SK-N-SH treated with all-trans-retinoic acid at 6 μM for 48 hours (cell line): ENCODE measurements around the gene PNKD.

ENCODE experiments used
- ATAC-seq: fragments of 200-7000 bp; cut with Tn5 transposase; 3 replicates; pipeline ENCODE4 v1.9.1; 2020; ENCODE audit warnings: mild to moderate bottlenecking, moderate library complexity
- ARNTL ChIP-seq: fragments of 450-650 bp; formaldehyde crosslinking; IDR thresholded peaks from 2 replicates; pipeline ENCODE4 v1.5.0; 2020; ENCODE audit warnings: low read depth, mild to moderate bottlenecking, moderate library complexity, borderline replicate concordance
- CREB5 ChIP-seq: fragments of 250-450 bp; sonication (Bioruptor Pico); IDR thresholded peaks from 2 replicates; pipeline ENCODE4 v1.5.1; 2020; ENCODE audit warnings: low read depth, mild to moderate bottlenecking, moderate library complexity
- CSDC2 ChIP-seq: fragments of 250-450 bp; sonication (Bioruptor Pico); IDR thresholded peaks from 2 replicates; pipeline ENCODE4 v1.5.0; 2020; ENCODE audit warnings: mild to moderate bottlenecking, moderate library complexity
- CSRNP3 ChIP-seq: fragments of 250-450 bp; sonication (Bioruptor Pico); IDR thresholded peaks from 2 replicates; pipeline ENCODE4 v1.5.1; 2021; ENCODE audit warnings: mild to moderate bottlenecking, moderate library complexity
- ESRRG ChIP-seq: fragments of 250-450 bp; sonication (Bioruptor Pico); IDR thresholded peaks from 2 replicates; pipeline ENCODE4 v1.6.1; 2021; ENCODE audit warnings: mild to moderate bottlenecking
- GLIS3 ChIP-seq: fragments of 250-450 bp; sonication (Bioruptor Pico); IDR thresholded peaks from 2 replicates; pipeline ENCODE4 v1.5.0; 2020; ENCODE audit warnings: mild to moderate bottlenecking, moderate library complexity
- ISL1 ChIP-seq: fragments of 250-450 bp; sonication (Bioruptor Pico); IDR thresholded peaks from 2 replicates; pipeline ENCODE4 v2.1.2; 2022; ENCODE audit warnings: mild to moderate bottlenecking, moderate library complexity
- OSR1 ChIP-seq: fragments of 250-450 bp; sonication (Bioruptor Pico); IDR thresholded peaks from 2 replicates; pipeline ENCODE4 v1.8.0; 2022; ENCODE audit warnings: moderate library complexity, mild to moderate bottlenecking, inconsistent platforms
- PATZ1 ChIP-seq: fragments of 250-450 bp; sonication (Bioruptor Pico); IDR thresholded peaks from 2 replicates; pipeline ENCODE4 v1.8.0; 2020; ENCODE audit warnings: mild to moderate bottlenecking, moderate library complexity, borderline replicate concordance
- POU6F1 ChIP-seq: fragments of 250-450 bp; sonication (Bioruptor Pico); IDR thresholded peaks from 2 replicates; pipeline ENCODE4 v1.8.0; 2021; ENCODE audit warnings: low read depth, mild to moderate bottlenecking, moderate library complexity, borderline replicate concordance
- PPARA ChIP-seq: fragments of 250-450 bp; sonication (Bioruptor Pico); IDR thresholded peaks from 2 replicates; pipeline ENCODE4 v1.5.0; 2020; ENCODE audit warnings: mild to moderate bottlenecking, borderline replicate concordance
- RARB ChIP-seq: fragments of 250-450 bp; sonication (Bioruptor Pico); IDR thresholded peaks from 2 replicates; pipeline ENCODE4 v1.8.0; 2021; ENCODE audit warnings: mild to moderate bottlenecking, moderate library complexity
- SNAI2 ChIP-seq: fragments of 250-450 bp; sonication (Bioruptor Pico); IDR thresholded peaks from 2 replicates; pipeline ENCODE4 v1.5.0; 2020; ENCODE audit warnings: mild to moderate bottlenecking, moderate library complexity
- TCF4 ChIP-seq: fragments of 250-450 bp; sonication (Bioruptor Pico); IDR thresholded peaks from 2 replicates; pipeline ENCODE4 v1.8.0; 2021; ENCODE audit warnings: mild to moderate bottlenecking, moderate library complexity, borderline replicate concordance
- TOX ChIP-seq: fragments of 250-450 bp; sonication (Bioruptor Pico); IDR thresholded peaks from 2 replicates; pipeline ENCODE4 v1.8.0; 2021; ENCODE audit warnings: mild to moderate bottlenecking, moderate library complexity, borderline replicate concordance
- TSHZ2 ChIP-seq: fragments of 250-450 bp; sonication (Bioruptor Pico); IDR thresholded peaks from 2 replicates; pipeline ENCODE4 v1.5.0; 2020; ENCODE audit warnings: mild to moderate bottlenecking, moderate library complexity
- ZC3H10 ChIP-seq: fragments of 250-450 bp; sonication (Bioruptor Pico); IDR thresholded peaks from 2 replicates; pipeline ENCODE4 v1.5.1; 2021; ENCODE audit warnings: mild to moderate bottlenecking, moderate library complexity
- ZFP3 ChIP-seq: fragments of 250-450 bp; sonication (Bioruptor Pico); IDR thresholded peaks from 2 replicates; pipeline ENCODE4 v1.5.0; 2020; ENCODE audit warnings: mild to moderate bottlenecking, moderate library complexity
- ZNF565 ChIP-seq: fragments of 450-650 bp; formaldehyde crosslinking; conservative IDR thresholded peaks from 2 replicates; pipeline ENCODE4 v1.5.0; 2020; ENCODE audit warnings: low read depth, mild to moderate bottlenecking, moderate library complexity
- ZNF70 ChIP-seq: fragments of 450-650 bp; formaldehyde crosslinking; IDR thresholded peaks from 2 replicates; pipeline ENCODE4 v1.5.0; 2020; ENCODE audit warnings: mild to moderate bottlenecking, moderate library complexity
- ZNF8 ChIP-seq: fragments of 450-650 bp; formaldehyde crosslinking; IDR thresholded peaks from 2 replicates; pipeline ENCODE4 v1.5.0; 2020; ENCODE audit warnings: mild to moderate bottlenecking, moderate library complexity

The PNKD gene

GRCh38 chr2:218271865-218272530 lies 1.7 kb downstream of the PNKD start:
- no peak for TF ChIP-seq ARNTL (CRISPR knock-in tag)
- TF ChIP-seq TOX (CRISPR knock-in tag): no peak
- TF ChIP-seq RARB (CRISPR knock-in tag): no peak
- no peak for TF ChIP-seq CREB5
- TF ChIP-seq ZNF8 (CRISPR knock-in tag): no peak
- TF ChIP-seq CSRNP3 (CRISPR knock-in tag): no peak
- TF ChIP-seq ZNF70 (CRISPR knock-in tag): no peak
- no peak for TF ChIP-seq OSR1 (CRISPR knock-in tag)
- TF ChIP-seq ISL1 (CRISPR knock-in tag): no peak
- TF ChIP-seq PATZ1 (CRISPR knock-in tag): no peak
- no peak for TF ChIP-seq SNAI2 (CRISPR knock-in tag)
- no peak for TF ChIP-seq POU6F1 (CRISPR knock-in tag)
- no peak for TF ChIP-seq CSDC2 (CRISPR knock-in tag)
- no peak for TF ChIP-seq ZFP3 (CRISPR knock-in tag)
- no peak for TF ChIP-seq ZNF565 (CRISPR knock-in tag)
- TF ChIP-seq TCF4 (CRISPR knock-in tag): no peak
- no peak for TF ChIP-seq ESRRG (CRISPR knock-in tag)
- TF ChIP-seq TSHZ2 (CRISPR knock-in tag): no peak
- TF ChIP-seq ZC3H10 (CRISPR knock-in tag): no peak
- no peak for ATAC-seq

- peak; percentile 42 for ATAC-seq
Measured at GRCh38 chr2:218272531-218273212, 2.4 kb downstream of the PNKD start.

More at GRCh38 chr2:218272531-218273212, 2.4 kb downstream of the PNKD start:
- no peak for TF ChIP-seq ZC3H10 (CRISPR knock-in tag)
- TF ChIP-seq ISL1 (CRISPR knock-in tag): no peak
- no peak for TF ChIP-seq PPARA
- no peak for TF ChIP-seq TSHZ2 (CRISPR knock-in tag)
- no peak for TF ChIP-seq ZNF8 (CRISPR knock-in tag)
- no peak for TF ChIP-seq GLIS3 (CRISPR knock-in tag)
- TF ChIP-seq CSRNP3 (CRISPR knock-in tag): no peak
